HepG2 (cell line): ENCODE data around the gene FBN3.

ENCODE experiments used
- HMGA1 ChIP-seq: sonication (generic); formaldehyde crosslinking; conservative IDR thresholded peaks from 2 replicates; pipeline ENCODE4 v1.4.0; 2020; ENCODE audit warnings: missing genetic modification reagents
- NBN ChIP-seq: fragments of 450-650 bp; conservative IDR thresholded peaks from 2 replicates; pipeline ENCODE4 v1.6.1; 2017
- SMC3 ChIP-seq: IDR thresholded peaks from 2 replicates; pipeline ENCODE4 v1.6.1; 2011; ENCODE audit warnings: low read length, improper control_type of control experiment
- ZNF44 ChIP-seq: sonication (generic); formaldehyde crosslinking; IDR thresholded peaks from 2 replicates; pipeline ENCODE4 v1.5.1; 2020; ENCODE audit warnings: mild to moderate bottlenecking, missing genetic modification reagents
- TF ChIP-seq, protein P1 (sequence below): sonication (generic); formaldehyde crosslinking; conservative IDR thresholded peaks from 2 replicates; pipeline ENCODE4 v1.4.0; 2020; ENCODE audit warnings: missing genetic modification reagents

DNA sequence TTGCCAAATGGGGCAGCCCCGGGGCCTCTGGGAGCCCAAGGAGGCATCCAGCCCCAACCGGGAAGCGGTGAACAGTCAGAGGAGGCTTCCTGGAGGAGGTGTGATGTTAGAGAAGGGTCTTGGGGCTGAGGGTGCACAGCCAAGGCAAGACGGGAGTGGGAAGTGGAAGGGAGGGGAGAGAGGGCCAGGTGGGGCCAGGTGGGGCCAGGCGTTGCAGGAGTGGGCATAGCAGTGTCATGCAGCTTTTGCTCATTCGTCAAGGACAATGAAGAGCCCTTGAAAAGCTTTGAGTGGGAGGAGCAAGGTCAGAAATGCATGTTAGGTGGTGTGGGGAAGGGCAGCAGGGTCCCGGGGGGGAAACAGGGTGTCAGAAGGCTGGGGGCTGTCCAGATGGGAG lies 1.8 kb downstream of the FBN3 start:
- TF ChIP-seq HMGA1 (CRISPR knock-in tag) (no peak), SMC3 (no peak), ZNF44 (CRISPR knock-in tag) (no peak), NBN (no peak)
- TF ChIP-seq, protein P1, sequence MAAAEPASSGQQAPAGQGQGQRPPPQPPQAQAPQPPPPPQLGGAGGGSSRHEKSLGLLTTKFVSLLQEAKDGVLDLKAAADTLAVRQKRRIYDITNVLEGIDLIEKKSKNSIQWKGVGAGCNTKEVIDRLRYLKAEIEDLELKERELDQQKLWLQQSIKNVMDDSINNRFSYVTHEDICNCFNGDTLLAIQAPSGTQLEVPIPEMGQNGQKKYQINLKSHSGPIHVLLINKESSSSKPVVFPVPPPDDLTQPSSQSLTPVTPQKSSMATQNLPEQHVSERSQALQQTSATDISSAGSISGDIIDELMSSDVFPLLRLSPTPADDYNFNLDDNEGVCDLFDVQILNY (CRISPR knock-in tag), result no peak
